HepG2 (cell line): ENCODE data around the gene ACP2. TPM values are rescaled to one million over a fixed set of nuclear protein-coding genes. Genes with fewer than 3 reads are reported as not detected.

Experiments
- ARNTL ChIP-seq: sonication (generic); formaldehyde crosslinking; IDR thresholded peaks from 2 replicates; pipeline ENCODE4 v1.4.0; 2020; ENCODE audit warnings: mild to moderate bottlenecking, missing genetic modification reagents
- DPF2 ChIP-seq: sonication (generic); formaldehyde crosslinking; IDR thresholded peaks from 2 replicates; pipeline ENCODE4 v1.4.0; 2020; ENCODE audit warnings: mild to moderate bottlenecking, low read depth, missing genetic modification reagents, borderline replicate concordance
- E2F2 ChIP-seq: sonication (generic); formaldehyde crosslinking; IDR thresholded peaks from 2 replicates; pipeline ENCODE4 v1.4.0; 2020; ENCODE audit warnings: missing genetic modification reagents, borderline replicate concordance
- FOXM1 ChIP-seq: sonication (generic); formaldehyde crosslinking; IDR thresholded peaks from 2 replicates; pipeline ENCODE4 v1.5.0; 2020; ENCODE audit warnings: missing genetic modification reagents
- ISX ChIP-seq: sonication (generic); formaldehyde crosslinking; conservative IDR thresholded peaks from 2 replicates; pipeline ENCODE4 v1.5.0; 2020; ENCODE audit warnings: missing genetic modification reagents
- NRL ChIP-seq: sonication (generic); formaldehyde crosslinking; IDR thresholded peaks from 2 replicates; pipeline ENCODE4 v1.5.0; 2020; ENCODE audit warnings: missing genetic modification reagents, mild to moderate bottlenecking, moderate library complexity, borderline replicate concordance
- PREB ChIP-seq: sonication (generic); formaldehyde crosslinking; IDR thresholded peaks from 2 replicates; pipeline ENCODE4 v1.4.0; 2020; ENCODE audit warnings: missing genetic modification reagents
- RFXANK ChIP-seq: IDR thresholded peaks from 2 replicates; pipeline ENCODE4 v1.6.1; 2016
- SYNCRIP ChIP-seq: fragments of 200-400 bp; formaldehyde crosslinking; IDR thresholded peaks from 2 replicates; pipeline ENCODE4 v1.6.1; 2018; ENCODE audit warnings: mild to moderate bottlenecking, low read depth, low read length; ENCODE audit not compliant: insufficient read depth
- TFDP2 ChIP-seq: sonication (generic); formaldehyde crosslinking; IDR thresholded peaks from 2 replicates; pipeline ENCODE4 v1.4.0; 2020; ENCODE audit warnings: missing genetic modification reagents
- ZBTB49 ChIP-seq: sonication (generic); formaldehyde crosslinking; IDR thresholded peaks from 2 replicates; pipeline ENCODE4 v1.4.0; 2020; ENCODE audit warnings: missing genetic modification reagents, borderline replicate concordance
- ZFYVE20 ChIP-seq: sonication (generic); formaldehyde crosslinking; IDR thresholded peaks from 2 replicates; pipeline ENCODE4 v1.8.0; 2023; ENCODE audit warnings: low read depth, mild to moderate bottlenecking, moderate library complexity, missing genetic modification reagents, borderline replicate concordance
- ZNF331 ChIP-seq: sonication (generic); formaldehyde crosslinking; IDR thresholded peaks from 2 replicates; pipeline ENCODE4 v1.4.0; 2020; ENCODE audit warnings: missing genetic modification reagents
- polyA plus RNA-seq, 8 experiments: library from polyadenylated mRNA; depleted of rRNA in 3 of 8; stranded (reverse) in 7 of 8; unstranded in 1 of 8; fragments of >200 nt; fragmentation: Illumina TruSeq in 4 of 8; extraction: Trizol in 4 of 8; gene quantifications; 2 replicates each; pipeline versions ENCODE4 v1.2.1 to v1.2.3, GENCODE V29; 2011 to 2016; ENCODE audit warnings: low read depth in 4 of 8, missing spikeins in 1 of 8, mixed read lengths in 1 of 8; ENCODE audit not compliant: insufficient read depth in 1 of 8
- total RNA-seq, 5 experiments: library from RNA; depleted of rRNA; stranded (reverse); fragments of >200 nt; fragmentation: Illumina TruSeq; extraction: Trizol; gene quantifications; 2 replicates each; pipeline ENCODE4 v1.2.3, GENCODE V29; 2016; ENCODE audit warnings: low read depth in 1 of 5
- TF ChIP-seq, protein P1 (sequence below): sonication (generic); formaldehyde crosslinking; IDR thresholded peaks from 2 replicates; pipeline ENCODE4 v1.5.1; 2020; ENCODE audit warnings: missing genetic modification reagents, mild to moderate bottlenecking, borderline replicate concordance
- TF ChIP-seq, protein P2 (sequence below): sonication (generic); formaldehyde crosslinking; IDR thresholded peaks from 2 replicates; pipeline ENCODE4 v1.4.0; 2020; ENCODE audit warnings: missing genetic modification reagents

The ACP2 gene
- total and polyA plus RNA-seq, 2 of the 13 experiments (the other 11 are each of a cell fraction or from before 2014, with no cell fraction given): 17.7 to 20.2 TPM

DNA sequence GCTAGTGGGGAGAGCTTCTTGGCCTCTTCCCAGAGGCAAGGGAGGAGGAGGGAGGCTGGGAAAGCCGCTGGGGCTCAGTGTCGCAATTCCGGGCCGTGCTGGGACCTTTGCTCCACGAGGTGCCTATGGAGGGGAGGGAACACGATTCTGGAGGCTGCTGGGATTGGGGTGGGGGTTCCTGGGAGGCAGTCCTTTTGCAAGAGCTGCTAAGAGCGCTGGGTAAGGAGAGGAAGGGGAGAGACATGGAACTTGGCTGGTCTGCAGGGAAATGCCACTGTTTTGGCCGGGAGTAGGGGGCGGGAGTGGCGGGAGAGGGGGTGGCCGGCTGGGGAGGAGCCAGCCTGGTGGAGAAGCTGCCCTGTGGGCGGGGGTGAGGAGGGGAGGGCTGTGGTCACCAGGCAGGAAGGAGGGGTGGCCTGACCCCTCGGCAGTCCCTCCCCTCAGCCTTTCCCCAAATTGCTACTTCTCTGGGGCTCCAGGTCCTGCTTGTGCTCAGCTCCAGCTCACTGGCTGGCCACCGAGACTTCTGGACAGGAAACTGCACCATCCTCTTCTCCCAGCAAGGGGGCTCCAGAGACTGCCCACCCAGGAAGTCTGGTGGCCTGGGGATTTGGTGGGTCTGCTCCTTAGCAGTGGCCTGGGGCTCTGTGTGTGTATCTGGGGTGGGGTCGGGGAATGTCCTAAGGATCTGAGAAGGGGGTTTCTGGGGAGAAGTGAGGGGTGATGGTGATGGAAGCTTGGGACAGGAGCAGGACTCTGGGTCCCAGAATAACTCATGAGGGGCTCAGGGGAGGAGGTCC is 9.1 kb upstream of the ACP2 start, which contains the start of gene NR1H3 (continued):
- TF ChIP-seq DPF2 (CRISPR knock-in tag) (no peak), ZBTB49 (CRISPR knock-in tag) (no peak), ZFYVE20 (CRISPR knock-in tag) (no peak), PREB (no peak), FOXM1 (no peak), ZNF331 (CRISPR knock-in tag) (no peak; the same call in 1 of the 2 replicates), SYNCRIP (no peak), RFXANK (no peak), TFDP2 (peak; percentile 66), E2F2 (CRISPR knock-in tag) (no peak), ARNTL (CRISPR knock-in tag) (0 out of 2 replicates have a peak, but pooled peaks have one; percentile 36), NRL (no peak), ISX (CRISPR knock-in tag) (no peak)
- TF ChIP-seq, protein P1, sequence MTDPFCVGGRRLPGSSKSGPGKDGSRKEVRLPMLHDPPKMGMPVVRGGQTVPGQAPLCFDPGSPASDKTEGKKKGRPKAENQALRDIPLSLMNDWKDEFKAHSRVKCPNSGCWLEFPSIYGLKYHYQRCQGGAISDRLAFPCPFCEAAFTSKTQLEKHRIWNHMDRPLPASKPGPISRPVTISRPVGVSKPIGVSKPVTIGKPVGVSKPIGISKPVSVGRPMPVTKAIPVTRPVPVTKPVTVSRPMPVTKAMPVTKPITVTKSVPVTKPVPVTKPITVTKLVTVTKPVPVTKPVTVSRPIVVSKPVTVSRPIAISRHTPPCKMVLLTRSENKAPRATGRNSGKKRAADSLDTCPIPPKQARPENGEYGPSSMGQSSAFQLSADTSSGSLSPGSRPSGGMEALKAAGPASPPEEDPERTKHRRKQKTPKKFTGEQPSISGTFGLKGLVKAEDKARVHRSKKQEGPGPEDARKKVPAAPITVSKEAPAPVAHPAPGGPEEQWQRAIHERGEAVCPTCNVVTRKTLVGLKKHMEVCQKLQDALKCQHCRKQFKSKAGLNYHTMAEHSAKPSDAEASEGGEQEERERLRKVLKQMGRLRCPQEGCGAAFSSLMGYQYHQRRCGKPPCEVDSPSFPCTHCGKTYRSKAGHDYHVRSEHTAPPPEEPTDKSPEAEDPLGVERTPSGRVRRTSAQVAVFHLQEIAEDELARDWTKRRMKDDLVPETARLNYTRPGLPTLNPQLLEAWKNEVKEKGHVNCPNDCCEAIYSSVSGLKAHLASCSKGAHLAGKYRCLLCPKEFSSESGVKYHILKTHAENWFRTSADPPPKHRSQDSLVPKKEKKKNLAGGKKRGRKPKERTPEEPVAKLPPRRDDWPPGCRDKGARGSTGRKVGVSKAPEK (CRISPR knock-in tag): no peak; the same call in 1 of the 2 replicates
- TF ChIP-seq, protein P2, sequence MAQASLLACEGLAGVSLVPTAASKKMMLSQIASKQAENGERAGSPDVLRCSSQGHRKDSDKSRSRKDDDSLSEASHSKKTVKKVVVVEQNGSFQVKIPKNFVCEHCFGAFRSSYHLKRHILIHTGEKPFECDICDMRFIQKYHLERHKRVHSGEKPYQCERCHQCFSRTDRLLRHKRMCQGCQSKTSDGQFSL (CRISPR knock-in tag): no peak
